Upper lobe of right lung (tissue), 1 donor: ENCODE data around the gene TNN. TPM values are rescaled to one million over a fixed set of nuclear protein-coding genes. Genes with fewer than 3 reads are reported as not detected.
"Not testable (repeated sequence)": the region's sequence is repeated elsewhere in the genome, so short reads cannot be mapped to it uniquely, and the experiment has no call there.

Experiments used
- ATAC-seq: fragments of 200-7000 bp; cut with Tn5 transposase; one replicate; pipeline ENCODE4 v1.9.1; 2020; ENCODE audit warnings: mild to moderate bottlenecking, moderate library complexity
- DNase-seq: peaks from one replicate; pipeline ENCODE4 v3.0.0-alpha.2; 2020
- H3K27ac ChIP-seq: fragments of 200-600 bp; one replicate; pipeline ENCODE4 v1.8.0; 2022
- H3K27me3 ChIP-seq: fragments of 200-600 bp; one replicate; pipeline ENCODE4 v1.8.0; 2022; ENCODE audit warnings: mild to moderate bottlenecking
- H3K36me3 ChIP-seq: fragments of 200-600 bp; one replicate; pipeline ENCODE4 v1.8.0; 2022
- H3K4me1 ChIP-seq: fragments of 200-600 bp; one replicate; pipeline ENCODE4 v1.8.0; 2022
- H3K4me3 ChIP-seq: fragments of 200-600 bp; one replicate; pipeline ENCODE4 v1.8.0; 2022; ENCODE audit warnings: mild to moderate bottlenecking
- H3K9me3 ChIP-seq: fragments of 200-600 bp; one replicate; pipeline ENCODE4 v1.8.0; 2022
- intact Hi-C: fragments of 100-400 bp; cut with DNase I; formaldehyde crosslinking; loops from one replicate; pipeline ENCODE4 v1.11.0; 2022
- total RNA-seq: library from RNA; stranded (reverse); fragmentation: NEBNext Ultra II Directional; extraction: Animal tissue kit (Norgen Biotek cat#: 25700); gene quantifications from one replicate; pipeline ENCODE4 v1.2.1, GENCODE V29; 2021
- TF ChIP-seq, protein P1 (sequence below): fragments of 200-600 bp; IDR thresholded peaks from one replicate; pipeline ENCODE4 v1.8.0; 2022; ENCODE audit warnings: antibody characterized with exemption
- donor health status: DM: no; HTN: yes; CAD: no; lungs with severe emphysema.

Gene TNN
- total RNA-seq, 1 donor from 2014 or later, result not detected

DNA sequence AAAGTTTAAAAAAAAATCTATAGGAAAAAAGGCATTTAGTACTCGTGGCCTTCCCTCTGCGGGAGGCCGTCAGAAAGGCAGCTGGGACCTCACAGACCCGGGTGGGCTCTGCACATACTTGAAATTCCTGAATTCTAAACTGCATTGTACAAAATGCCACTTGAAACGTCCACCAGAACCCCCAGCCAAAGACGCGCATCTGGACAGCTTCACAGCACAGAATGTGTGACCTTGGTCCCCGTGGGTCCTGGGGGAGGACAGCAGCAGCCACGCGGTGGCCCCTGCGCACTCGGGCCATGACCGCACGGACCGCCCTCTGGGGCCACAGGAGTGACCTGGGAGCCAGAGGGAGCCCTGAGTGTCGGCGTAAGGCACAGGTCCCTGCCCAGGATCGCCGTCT, 23.8 kb upstream of the TNN start:
- no peak for DNase-seq

DNA sequence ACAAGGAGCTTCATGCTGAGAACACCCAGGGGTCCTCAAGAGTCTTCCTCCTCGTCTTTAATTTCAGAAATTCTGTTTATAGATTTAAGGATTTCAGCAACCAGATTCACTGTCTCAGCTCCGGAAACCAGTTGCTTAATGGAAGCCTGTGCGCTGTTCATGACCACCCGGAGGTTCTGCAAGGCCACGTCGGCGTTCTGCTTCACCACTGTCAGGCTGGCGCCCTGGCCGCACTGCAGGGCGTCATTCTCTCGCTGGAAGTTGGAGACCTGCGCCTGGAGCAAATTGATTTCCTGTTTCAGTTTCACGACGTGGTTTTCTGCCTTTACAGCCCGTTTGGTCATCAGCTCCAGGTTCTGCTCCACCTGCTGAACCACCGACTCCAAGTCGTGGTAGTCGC, 23.0 kb upstream of the TNN start:
- DNase-seq, H3K36me3 ChIP-seq, H3K4me1 ChIP-seq, H3K27ac ChIP-seq, intact Hi-C loops, H3K9me3 ChIP-seq, H3K4me3 ChIP-seq, H3K27me3 ChIP-seq, ATAC-seq: not testable (repeated sequence)

More for the DNA sequence above, 23.8 kb upstream of the TNN start:
- no peak for ATAC-seq
- Histone ChIP-seq H3K4me1 (no peaks in the 10 kb centered on the region), H3K27me3 (no peaks in the 10 kb centered on the region), H3K9me3 (no peaks in the 10 kb centered on the region), H3K4me3 (no peak overlapping the region), H3K36me3 (no peaks in the 10 kb centered on the region), H3K27ac (no peak overlapping the region)
- TF ChIP-seq, protein P1, sequence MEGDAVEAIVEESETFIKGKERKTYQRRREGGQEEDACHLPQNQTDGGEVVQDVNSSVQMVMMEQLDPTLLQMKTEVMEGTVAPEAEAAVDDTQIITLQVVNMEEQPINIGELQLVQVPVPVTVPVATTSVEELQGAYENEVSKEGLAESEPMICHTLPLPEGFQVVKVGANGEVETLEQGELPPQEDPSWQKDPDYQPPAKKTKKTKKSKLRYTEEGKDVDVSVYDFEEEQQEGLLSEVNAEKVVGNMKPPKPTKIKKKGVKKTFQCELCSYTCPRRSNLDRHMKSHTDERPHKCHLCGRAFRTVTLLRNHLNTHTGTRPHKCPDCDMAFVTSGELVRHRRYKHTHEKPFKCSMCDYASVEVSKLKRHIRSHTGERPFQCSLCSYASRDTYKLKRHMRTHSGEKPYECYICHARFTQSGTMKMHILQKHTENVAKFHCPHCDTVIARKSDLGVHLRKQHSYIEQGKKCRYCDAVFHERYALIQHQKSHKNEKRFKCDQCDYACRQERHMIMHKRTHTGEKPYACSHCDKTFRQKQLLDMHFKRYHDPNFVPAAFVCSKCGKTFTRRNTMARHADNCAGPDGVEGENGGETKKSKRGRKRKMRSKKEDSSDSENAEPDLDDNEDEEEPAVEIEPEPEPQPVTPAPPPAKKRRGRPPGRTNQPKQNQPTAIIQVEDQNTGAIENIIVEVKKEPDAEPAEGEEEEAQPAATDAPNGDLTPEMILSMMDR, result no peak
- intact Hi-C loops, result no loop called here

DNA sequence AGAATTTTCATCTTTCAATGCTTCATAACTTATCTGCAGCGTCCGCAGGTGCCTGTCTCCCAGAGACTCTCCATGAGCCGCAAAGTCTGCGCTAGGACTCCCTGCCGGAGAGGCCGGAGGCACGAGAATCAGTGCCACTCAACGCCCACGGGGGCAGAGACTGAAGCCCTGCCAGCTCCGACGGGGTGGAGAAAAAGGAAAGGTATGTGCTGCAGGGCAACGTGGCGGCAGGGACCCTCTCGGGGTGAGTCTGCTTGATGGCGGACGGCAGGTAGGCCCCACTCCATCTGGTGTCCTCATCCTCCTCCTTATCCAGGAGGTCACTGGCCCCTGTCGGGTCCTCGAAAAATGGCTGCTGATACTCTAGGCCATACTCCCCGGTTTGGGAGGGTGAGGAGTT, 22.5 kb upstream of the TNN start:
- no peak overlapping the region for H3K27ac ChIP-seq
- H3K4me3 ChIP-seq, result no peak overlapping the region
- no peaks in the 10 kb centered on the region for H3K4me1 ChIP-seq
- no peaks in the 10 kb centered on the region for H3K36me3 ChIP-seq
- no peak for DNase-seq
- ATAC-seq, result no peak
- intact Hi-C loops, result no loop called here
- H3K27me3 ChIP-seq, result no peaks in the 10 kb centered on the region
- H3K9me3 ChIP-seq, result no peaks in the 10 kb centered on the region
- TF ChIP-seq, protein P1, result no peak

DNA sequence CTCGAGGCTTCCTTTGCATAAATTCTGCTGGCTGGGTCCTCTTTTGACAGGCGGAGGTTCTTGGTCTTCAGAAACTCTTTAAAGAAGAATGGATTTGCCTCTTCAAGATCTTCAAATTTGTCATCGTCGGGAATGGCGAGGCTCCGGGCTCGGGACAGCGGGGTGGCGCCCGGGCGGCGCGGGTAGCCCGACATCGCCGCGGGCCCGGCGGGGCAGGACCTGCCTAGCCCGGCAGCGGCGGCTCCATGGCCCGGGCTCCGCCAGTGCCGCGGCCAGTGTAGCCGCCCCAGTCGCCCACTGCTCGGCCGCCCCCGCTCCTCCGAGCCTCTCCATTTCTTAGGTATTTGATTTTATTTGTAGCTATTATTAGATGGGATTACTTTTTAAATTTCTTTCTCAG, 22.1 kb upstream of the TNN start:
- ATAC-seq (no peak), DNase-seq (no peak)
- no peaks in the 10 kb centered on the region for H3K27me3 ChIP-seq
- intact Hi-C loops, result no loop called here
- H3K4me3 ChIP-seq, result no peak overlapping the region
- no peak overlapping the region for H3K27ac ChIP-seq
- no peaks in the 10 kb centered on the region for H3K36me3 ChIP-seq
- TF ChIP-seq, protein P1, result no peak
- no peaks in the 10 kb centered on the region for H3K9me3 ChIP-seq
- no peaks in the 10 kb centered on the region for H3K4me1 ChIP-seq

DNA sequence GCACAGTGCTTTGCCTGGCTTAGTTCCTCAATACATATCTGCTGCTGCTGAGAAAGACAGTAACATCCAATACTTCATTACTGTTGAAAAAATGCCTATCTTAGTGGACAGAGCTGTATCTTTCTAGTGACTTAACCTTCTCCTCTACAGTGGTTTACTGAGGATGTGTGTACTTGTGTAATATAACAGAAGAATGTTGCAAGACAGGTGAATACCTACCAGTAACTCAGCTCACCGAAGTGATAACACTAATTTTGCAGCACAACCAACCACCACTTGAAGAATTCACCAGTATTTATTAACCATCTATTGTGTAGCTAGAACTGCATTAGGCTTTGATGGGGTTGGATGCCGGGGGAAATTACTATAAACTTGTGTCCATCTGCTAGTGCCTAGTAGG, 16.6 kb upstream of the TNN start:
- TF ChIP-seq, protein P1, result no peak
- DNase-seq, result no peak
- Histone ChIP-seq H3K4me3 (no peak overlapping the region), H3K36me3 (no peaks in the 10 kb centered on the region), H3K27me3 (peaks cover 4% of the 10 kb centered on the region), H3K4me1 (no peaks in the 10 kb centered on the region), H3K9me3 (no peaks in the 10 kb centered on the region), H3K27ac (no peak overlapping the region)
- ATAC-seq, result no peak
- intact Hi-C loops, result no loop called here

DNA sequence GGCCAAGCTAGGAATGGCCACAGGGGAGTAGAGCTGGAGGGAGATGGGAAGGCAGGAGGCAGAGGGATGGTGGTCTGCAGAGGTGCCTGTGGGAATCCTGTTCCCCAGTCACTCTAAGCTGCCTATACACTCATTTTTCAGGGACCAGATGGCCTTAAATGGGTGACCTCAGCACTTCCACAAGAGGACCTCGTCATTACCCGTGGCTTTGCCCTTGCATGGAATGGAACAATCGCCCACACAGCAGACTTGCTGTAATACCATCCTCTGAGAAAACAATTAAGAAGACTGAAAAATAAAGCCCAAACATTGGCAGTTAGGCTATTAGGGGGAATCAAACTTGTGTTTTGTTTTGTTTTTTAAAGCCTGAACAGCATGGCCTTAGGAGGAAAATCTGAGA, 12.9 kb upstream of the TNN start:
- ATAC-seq (no peak), DNase-seq (no peak)
- intact Hi-C loops, result no loop called here
- no peak overlapping the region for H3K4me3 ChIP-seq
- H3K9me3 ChIP-seq, result no peaks in the 10 kb centered on the region
- no peaks in the 10 kb centered on the region for H3K4me1 ChIP-seq
- TF ChIP-seq, protein P1, result no peak
- H3K36me3 ChIP-seq, result no peaks in the 10 kb centered on the region
- H3K27me3 ChIP-seq, result peaks cover 4% of the 10 kb centered on the region
- H3K27ac ChIP-seq, result no peak overlapping the region
